Measurements from ENCODE around the gene PEG3.
"Not testable (repeated sequence)": the region's sequence is repeated elsewhere in the genome, so short reads cannot be mapped to it uniquely, and the experiment has no call there.

PEG3 gene

GRCh38 chr19:56864443-56865125 is 24.1 kb upstream of the PEG3 start:
- Histone ChIP-seq H3K27me3 (ENCODE audit: control insufficient read depth, insufficient read depth, low read length) (no peaks in the 10 kb centered on the region), H3K36me3 (ENCODE audit: control insufficient read depth, insufficient read depth, low read length) (no peaks in the 10 kb centered on the region), H3K9ac (ENCODE audit: low read length) (no peak overlapping the region), H3K4me3 (ENCODE audit: low read length) (no peak overlapping the region), H3K4me1 (ENCODE audit: control insufficient read depth, insufficient read depth, low read length) (no peaks in the 10 kb centered on the region), H3K27ac (ENCODE audit: low read depth, low read length) (no peak overlapping the region)

- Histone ChIP-seq H3K27me3 (ENCODE audit: control insufficient read depth, insufficient read depth, low read length) (no peaks in the 10 kb centered on the region), H3K36me3 (ENCODE audit: control insufficient read depth, insufficient read depth, low read length) (no peaks in the 10 kb centered on the region), H3K9ac (ENCODE audit: low read length) (no peak overlapping the region), H3K4me1 (ENCODE audit: control insufficient read depth, insufficient read depth, low read length) (no peaks in the 10 kb centered on the region), H3K27ac (ENCODE audit: low read depth, low read length) (no peak overlapping the region), H3K4me3 (ENCODE audit: low read length) (no peak overlapping the region)
Observed at GRCh38 chr19:56862741-56863140, 22.2 kb upstream of the PEG3 start.

GRCh38 chr19:56860409-56860808 is 19.9 kb upstream of the PEG3 start:
- H3K36me3 ChIP-seq (ENCODE audit: control insufficient read depth, insufficient read depth, low read length); H3K4me3 ChIP-seq (ENCODE audit: low read length); H3K9ac ChIP-seq (ENCODE audit: low read length); H3K4me1 ChIP-seq (ENCODE audit: control insufficient read depth, insufficient read depth, low read length); H3K27ac ChIP-seq (ENCODE audit: low read depth, low read length); H3K27me3 ChIP-seq (ENCODE audit: control insufficient read depth, insufficient read depth, low read length): not testable (repeated sequence)

- H3K36me3 ChIP-seq (ENCODE audit: control insufficient read depth, insufficient read depth, low read length): no peaks in the 10 kb centered on the region
- H3K27me3 ChIP-seq (ENCODE audit: control insufficient read depth, insufficient read depth, low read length): no peaks in the 10 kb centered on the region
- no peak overlapping the region for H3K4me3 ChIP-seq (ENCODE audit: low read length)
- H3K27ac ChIP-seq (ENCODE audit: low read depth, low read length): no peak overlapping the region
- H3K4me1 ChIP-seq (ENCODE audit: control insufficient read depth, insufficient read depth, low read length): peaks cover 8% of the 10 kb centered on the region
- H3K9ac ChIP-seq (ENCODE audit: low read length): no peak overlapping the region
Observed at GRCh38 chr19:56858026-56858425, 17.5 kb upstream of the PEG3 start.

- no peak overlapping the region for H3K27ac ChIP-seq (ENCODE audit: low read depth, low read length)
Observed at GRCh38 chr19:56856822-56857221, 16.3 kb upstream of the PEG3 start.

GRCh38 chr19:56852361-56852760 is 11.8 kb upstream of the PEG3 start:
- H3K27me3 ChIP-seq (ENCODE audit: control insufficient read depth, insufficient read depth, low read length); H3K4me3 ChIP-seq (ENCODE audit: low read length); H3K27ac ChIP-seq (ENCODE audit: low read depth, low read length); H3K36me3 ChIP-seq (ENCODE audit: control insufficient read depth, insufficient read depth, low read length); H3K4me1 ChIP-seq (ENCODE audit: control insufficient read depth, insufficient read depth, low read length); H3K9ac ChIP-seq (ENCODE audit: low read length): not testable (repeated sequence)

More at GRCh38 chr19:56856822-56857221, 16.3 kb upstream of the PEG3 start:
- no peaks in the 10 kb centered on the region for H3K27me3 ChIP-seq (ENCODE audit: control insufficient read depth, insufficient read depth, low read length)
- H3K4me1 ChIP-seq (ENCODE audit: control insufficient read depth, insufficient read depth, low read length): peaks cover 8% of the 10 kb centered on the region
- no peak overlapping the region for H3K4me3 ChIP-seq (ENCODE audit: low read length)
- no peaks in the 10 kb centered on the region for H3K36me3 ChIP-seq (ENCODE audit: control insufficient read depth, insufficient read depth, low read length)
- H3K9ac ChIP-seq (ENCODE audit: low read length): no peak overlapping the region

- H3K36me3 ChIP-seq (ENCODE audit: control insufficient read depth, insufficient read depth, low read length): no peaks in the 10 kb centered on the region
- no peak overlapping the region for H3K27ac ChIP-seq (ENCODE audit: low read depth, low read length)
- no peak overlapping the region for H3K9ac ChIP-seq (ENCODE audit: low read length)
- H3K4me3 ChIP-seq (ENCODE audit: low read length): no peak overlapping the region
- no peaks in the 10 kb centered on the region for H3K27me3 ChIP-seq (ENCODE audit: control insufficient read depth, insufficient read depth, low read length)
- no peaks in the 10 kb centered on the region for H3K4me1 ChIP-seq (ENCODE audit: control insufficient read depth, insufficient read depth, low read length)
Observed at GRCh38 chr19:56848166-56848565, 7.6 kb upstream of the PEG3 start.

GRCh38 chr19:56842412-56842811 is 1.9 kb upstream of the PEG3 start:
- no peak overlapping the region for H3K4me3 ChIP-seq (ENCODE audit: low read length)
- H3K4me1 ChIP-seq (ENCODE audit: control insufficient read depth, insufficient read depth, low read length): no peaks in the 10 kb centered on the region
- no peak overlapping the region for H3K9ac ChIP-seq (ENCODE audit: low read length)
- H3K36me3 ChIP-seq (ENCODE audit: control insufficient read depth, insufficient read depth, low read length): no peaks in the 10 kb centered on the region
- H3K27ac ChIP-seq (ENCODE audit: low read depth, low read length): no peak overlapping the region
- no peaks in the 10 kb centered on the region for H3K27me3 ChIP-seq (ENCODE audit: control insufficient read depth, insufficient read depth, low read length)

- no peak overlapping the region for H3K4me3 ChIP-seq (ENCODE audit: low read length)
- H3K9ac ChIP-seq (ENCODE audit: low read length): no peak overlapping the region
- no peaks in the 10 kb centered on the region for H3K36me3 ChIP-seq (ENCODE audit: control insufficient read depth, insufficient read depth, low read length)
- H3K27me3 ChIP-seq (ENCODE audit: control insufficient read depth, insufficient read depth, low read length): no peaks in the 10 kb centered on the region
- no peak overlapping the region for H3K27ac ChIP-seq (ENCODE audit: low read depth, low read length)
- no peaks in the 10 kb centered on the region for H3K4me1 ChIP-seq (ENCODE audit: control insufficient read depth, insufficient read depth, low read length)
Observed at GRCh38 chr19:56841193-56841543, 642 bp upstream of the PEG3 start.

- H3K27me3 ChIP-seq (ENCODE audit: control insufficient read depth, insufficient read depth, low read length): no peaks in the 10 kb centered on the region
- no peak overlapping the region for H3K9ac ChIP-seq (ENCODE audit: low read length)
- H3K36me3 ChIP-seq (ENCODE audit: control insufficient read depth, insufficient read depth, low read length): no peaks in the 10 kb centered on the region
- H3K4me3 ChIP-seq (ENCODE audit: low read length): peak overlapping the region; percentile 60
- no peaks in the 10 kb centered on the region for H3K4me1 ChIP-seq (ENCODE audit: control insufficient read depth, insufficient read depth, low read length)
- peak overlapping the region; percentile 88 for H3K27ac ChIP-seq (ENCODE audit: low read depth, low read length)
Observed at GRCh38 chr19:56839652-56840450, 675 bp downstream of the PEG3 start.

- Histone ChIP-seq H3K27ac (ENCODE audit: low read depth, low read length) (peak overlapping the region; percentile 88), H3K9ac (ENCODE audit: low read length) (no peak overlapping the region), H3K36me3 (ENCODE audit: control insufficient read depth, insufficient read depth, low read length) (no peaks in the 10 kb centered on the region), H3K4me1 (ENCODE audit: control insufficient read depth, insufficient read depth, low read length) (no peaks in the 10 kb centered on the region), H3K4me3 (ENCODE audit: low read length) (no peak overlapping the region), H3K27me3 (ENCODE audit: control insufficient read depth, insufficient read depth, low read length) (no peaks in the 10 kb centered on the region)
Observed at GRCh38 chr19:56838909-56839651, 1.4 kb downstream of the PEG3 start.

GRCh38 chr19:56838024-56838908 is 2.3 kb downstream of the PEG3 start:
- Histone ChIP-seq H3K27me3 (ENCODE audit: control insufficient read depth, insufficient read depth, low read length) (no peaks in the 10 kb centered on the region), H3K27ac (ENCODE audit: low read depth, low read length) (peak overlapping the region; percentile 88), H3K4me3 (ENCODE audit: low read length) (peak overlapping the region; percentile 67), H3K4me1 (ENCODE audit: control insufficient read depth, insufficient read depth, low read length) (no peaks in the 10 kb centered on the region), H3K9ac (ENCODE audit: low read length) (no peak overlapping the region), H3K36me3 (ENCODE audit: control insufficient read depth, insufficient read depth, low read length) (peaks cover 2% of the 10 kb centered on the region)
